Measurements from ENCODE around the gene PRSS16. TPM values are rescaled to one million over a fixed set of nuclear protein-coding genes. Genes with fewer than 3 reads are reported as not detected.

The PRSS16 gene
- total RNA-seq, 1 donor from 2014 or later = not detected

GRCh38 chr6:27281569-27281968, 34.1 kb downstream of the PRSS16 start:
- no peak for DNase-seq (ENCODE audit: low read depth)

GRCh38 chr6:27283279-27283678, 35.8 kb downstream of the PRSS16 start:
- no peak for DNase-seq (ENCODE audit: low read depth)

- DNase-seq (ENCODE audit: low read depth) = no peak
Observed at GRCh38 chr6:27286141-27286540, 38.6 kb downstream of the PRSS16 start.

- DNase-seq (ENCODE audit: low read depth) = no peak
Observed at GRCh38 chr6:27287751-27288135, 40.2 kb downstream of the PRSS16 start.

GRCh38 chr6:27288136-27289044, 40.9 kb downstream of the PRSS16 start:
- no peak for DNase-seq (ENCODE audit: low read depth)

- DNase-seq (ENCODE audit: low read depth) = no peak
Observed at GRCh38 chr6:27290065-27290849, 42.8 kb downstream of the PRSS16 start.

GRCh38 chr6:27290850-27291208, 43.3 kb downstream of the PRSS16 start:
- DNase-seq (ENCODE audit: low read depth) = no peak

- DNase-seq (ENCODE audit: low read depth) = peak; percentile 43
Observed at GRCh38 chr6:27293436-27294098, 46.1 kb downstream of the PRSS16 start.

- no peak for DNase-seq (ENCODE audit: low read depth)
Observed at GRCh38 chr6:27294409-27294808, 46.9 kb downstream of the PRSS16 start.

- peak; percentile 60 for DNase-seq (ENCODE audit: low read depth)
Observed at GRCh38 chr6:27295301-27296079, 48.0 kb downstream of the PRSS16 start.

GRCh38 chr6:27296106-27296783, 48.7 kb downstream of the PRSS16 start:
- peak; percentile 43 for DNase-seq (ENCODE audit: low read depth)

GRCh38 chr6:27297484-27297856, 50.0 kb downstream of the PRSS16 start:
- DNase-seq (ENCODE audit: low read depth) = no peak

- DNase-seq (ENCODE audit: low read depth) = no peak
Observed at GRCh38 chr6:27297857-27298730, 50.6 kb downstream of the PRSS16 start.

GRCh38 chr6:27303613-27304272, 56.2 kb downstream of the PRSS16 start:
- no peak for DNase-seq (ENCODE audit: low read depth)

Other genes with a start within 250 kb of the PRSS16 start
- gene POM121L2, start 64.6 kb downstream of the PRSS16 start, total RNA-seq = not detected in 2 replicates
- 0.03 and 0.16 TPM in 2 replicates for gene ZNF391, start 141.1 kb downstream of the PRSS16 start, total RNA-seq
- 15.0 and 15.8 TPM in 2 replicates for gene ZNF184, start 225.4 kb downstream of the PRSS16 start, total RNA-seq

Data from myocyte (in vitro differentiated cells).